Measurements from ENCODE around the gene SDK1. TPM values are rescaled to one million over a fixed set of nuclear protein-coding genes. Genes with fewer than 3 reads are reported as not detected.
"Not testable (repeated sequence)": the region's sequence is repeated elsewhere in the genome, so short reads cannot be mapped to it uniquely, and the experiment has no call there.

Gene SDK1
- total RNA-seq, 1 donor from 2014 or later, result 16.7 TPM

GRCh38 chr7:3959364-3959763, 658.3 kb downstream of the SDK1 start:
- H3K9me3 ChIP-seq, result no peaks in the 10 kb centered on the region
- no peak overlapping the region for H3K27ac ChIP-seq
- DNase-seq (ENCODE audit: extremely low spot score in 2 of 2), result no peak
- TF ChIP-seq POLR2A (IDR thresholded peaks at IDR 0.05), result no peak
- no peak for TF ChIP-seq POLR2AphosphoS5 (IDR thresholded peaks at IDR 0.05; ENCODE audit: insufficient read depth in 1 of 2, low read depth in 1 of 2)
- no peak for TF ChIP-seq CTCF (IDR thresholded peaks at IDR 0.05)
- peaks cover 16% of the 10 kb centered on the region for H3K4me1 ChIP-seq
- no peaks in the 10 kb centered on the region for H3K27me3 ChIP-seq
- H3K36me3 ChIP-seq, result no peaks in the 10 kb centered on the region
- intact Hi-C loops (cut with DNase I), result no loop called here
- no peak overlapping the region for H3K4me3 ChIP-seq

- intact Hi-C loops (cut with DNase I), result no loop called here
- Histone ChIP-seq H3K4me3 (no peak overlapping the region), H3K9me3 (no peaks in the 10 kb centered on the region), H3K36me3 (no peaks in the 10 kb centered on the region), H3K27me3 (no peaks in the 10 kb centered on the region), H3K27ac (no peak overlapping the region), H3K4me1 (peaks cover 15% of the 10 kb centered on the region)
- TF ChIP-seq POLR2AphosphoS5 (IDR thresholded peaks at IDR 0.05; ENCODE audit: insufficient read depth in 1 of 2, low read depth in 1 of 2) (no peak), POLR2A (IDR thresholded peaks at IDR 0.05) (no peak), CTCF (IDR thresholded peaks at IDR 0.05) (no peak)
- no peak for DNase-seq (ENCODE audit: extremely low spot score in 2 of 2)
These were observed 659.2 kb downstream of the SDK1 start for GRCh38 chr7:3960050-3960763.

- no peak for DNase-seq (ENCODE audit: extremely low spot score in 2 of 2)
- TF ChIP-seq POLR2AphosphoS5 (IDR thresholded peaks at IDR 0.05; ENCODE audit: insufficient read depth in 1 of 2, low read depth in 1 of 2) (no peak), CTCF (IDR thresholded peaks at IDR 0.05) (no peak), POLR2A (IDR thresholded peaks at IDR 0.05) (no peak)
- intact Hi-C loops (cut with DNase I), result no loop called here
- Histone ChIP-seq H3K36me3 (no peaks in the 10 kb centered on the region), H3K27ac (no peak overlapping the region), H3K4me1 (peaks cover 7% of the 10 kb centered on the region), H3K27me3 (no peaks in the 10 kb centered on the region), H3K9me3 (no peaks in the 10 kb centered on the region), H3K4me3 (no peak overlapping the region)
These were observed 659.9 kb downstream of the SDK1 start for GRCh38 chr7:3960942-3961341.

- DNase-seq (ENCODE audit: extremely low spot score in 2 of 2), result no peak
- H3K4me1 ChIP-seq, result no peaks in the 10 kb centered on the region
- no peaks in the 10 kb centered on the region for H3K36me3 ChIP-seq
- no peak overlapping the region for H3K4me3 ChIP-seq
- no peaks in the 10 kb centered on the region for H3K27me3 ChIP-seq
- no peak overlapping the region for H3K27ac ChIP-seq
- intact Hi-C loops (cut with DNase I), result no loop called here
- H3K9me3 ChIP-seq, result no peaks in the 10 kb centered on the region
- no peak for TF ChIP-seq CTCF (IDR thresholded peaks at IDR 0.05)
- no peak for TF ChIP-seq POLR2AphosphoS5 (IDR thresholded peaks at IDR 0.05; ENCODE audit: insufficient read depth in 1 of 2, low read depth in 1 of 2)
These were observed 660.9 kb downstream of the SDK1 start for GRCh38 chr7:3961857-3962503.

- DNase-seq (ENCODE audit: extremely low spot score in 2 of 2); H3K27ac ChIP-seq; intact Hi-C loops (cut with DNase I); H3K4me3 ChIP-seq; H3K27me3 ChIP-seq; H3K36me3 ChIP-seq; H3K4me1 ChIP-seq; H3K9me3 ChIP-seq: not testable (repeated sequence)
These were observed 662.7 kb downstream of the SDK1 start for GRCh38 chr7:3963768-3964167.

All from vagina (tissue), 2 donors.